IPS-20b (cell line): Measurements from ENCODE around the gene DOCK2.

Source experiments
- H3K27ac ChIP-seq: one replicate; pipeline ENCODE4 v1.5.1; 2013; ENCODE audit warnings: low read length
- H3K27me3 ChIP-seq: 2 replicates; pipeline ENCODE4 v1.6.1; 2013; ENCODE audit warnings: mild to moderate bottlenecking, low read length, inconsistent platforms; ENCODE audit not compliant: insufficient read depth
- H3K36me3 ChIP-seq: 2 replicates; pipeline ENCODE4 v1.6.1; 2013; ENCODE audit warnings: low read depth, mild to moderate bottlenecking, inconsistent platforms, low read length, moderate library complexity; ENCODE audit not compliant: insufficient read depth
- H3K4me1 ChIP-seq: 2 replicates; pipeline ENCODE4 v1.6.1; 2013; ENCODE audit warnings: mild to moderate bottlenecking, control low read depth, inconsistent platforms, low read length, moderate library complexity; ENCODE audit not compliant: insufficient read depth
- H3K4me3 ChIP-seq: 2 replicates; pipeline ENCODE4 v1.5.1; 2013; ENCODE audit warnings: mild to moderate bottlenecking, low read length, inconsistent platforms
- H3K9ac ChIP-seq: 2 replicates; pipeline ENCODE4 v1.6.1; 2013; ENCODE audit warnings: low read depth, mild to moderate bottlenecking, inconsistent platforms, low read length, moderate library complexity
- H3K9me3 ChIP-seq: 2 replicates; pipeline ENCODE4 v1.6.1; 2013; ENCODE audit warnings: mild to moderate bottlenecking, low read depth, low read length, inconsistent platforms; ENCODE audit not compliant: insufficient read depth

The DOCK2 gene

GRCh38 chr5:169646856-169647255 is 9.8 kb downstream of the DOCK2 start:
- Histone ChIP-seq H3K27me3 (no peaks in the 10 kb centered on the region), H3K9ac (no peak overlapping the region), H3K36me3 (no peaks in the 10 kb centered on the region), H3K4me3 (no peak overlapping the region), H3K9me3 (no peaks in the 10 kb centered on the region), H3K4me1 (0 out of 2 replicates have a peak, but pooled peaks cover 4% of the 10 kb centered on the region), H3K27ac (no peak overlapping the region)

GRCh38 chr5:169647566-169647965 is 10.5 kb downstream of the DOCK2 start:
- H3K4me1 ChIP-seq, result 0 out of 2 replicates have a peak, but pooled peaks cover 4% of the 10 kb centered on the region
- H3K36me3 ChIP-seq, result no peaks in the 10 kb centered on the region
- H3K27me3 ChIP-seq, result no peaks in the 10 kb centered on the region
- H3K27ac ChIP-seq, result no peak overlapping the region
- H3K4me3 ChIP-seq, result no peak overlapping the region
- no peak overlapping the region for H3K9ac ChIP-seq
- H3K9me3 ChIP-seq, result no peaks in the 10 kb centered on the region

GRCh38 chr5:169648725-169649310 is 11.7 kb downstream of the DOCK2 start:
- H3K4me1 ChIP-seq, result 0 out of 2 replicates have a peak, but pooled peaks cover 4% of the 10 kb centered on the region
- H3K9me3 ChIP-seq, result no peaks in the 10 kb centered on the region
- H3K27me3 ChIP-seq, result no peaks in the 10 kb centered on the region
- H3K27ac ChIP-seq, result no peak overlapping the region
- no peak overlapping the region for H3K4me3 ChIP-seq
- H3K36me3 ChIP-seq, result no peaks in the 10 kb centered on the region
- no peak overlapping the region for H3K9ac ChIP-seq

GRCh38 chr5:169649486-169649885 is 12.4 kb downstream of the DOCK2 start:
- Histone ChIP-seq H3K36me3 (no peaks in the 10 kb centered on the region), H3K4me3 (no peak overlapping the region)

GRCh38 chr5:169650701-169651331 is 13.7 kb downstream of the DOCK2 start:
- Histone ChIP-seq H3K9me3 (no peaks in the 10 kb centered on the region), H3K27ac (no peak overlapping the region), H3K36me3 (no peaks in the 10 kb centered on the region), H3K27me3 (no peaks in the 10 kb centered on the region), H3K4me1 (0 out of 2 replicates have a peak, but pooled peaks cover 4% of the 10 kb centered on the region), H3K9ac (no peak overlapping the region), H3K4me3 (no peak overlapping the region)

More at GRCh38 chr5:169649486-169649885, 12.4 kb downstream of the DOCK2 start:
- no peak overlapping the region for H3K9ac ChIP-seq
- 0 out of 2 replicates have a peak, but pooled peaks cover 4% of the 10 kb centered on the region for H3K4me1 ChIP-seq
- H3K27me3 ChIP-seq, result no peaks in the 10 kb centered on the region
- no peaks in the 10 kb centered on the region for H3K9me3 ChIP-seq
- H3K27ac ChIP-seq, result no peak overlapping the region

- Histone ChIP-seq H3K9ac (no peak overlapping the region), H3K4me3 (no peak overlapping the region), H3K27me3 (no peaks in the 10 kb centered on the region), H3K4me1 (0 out of 2 replicates have a peak, but pooled peaks cover 4% of the 10 kb centered on the region), H3K9me3 (no peaks in the 10 kb centered on the region), H3K36me3 (no peaks in the 10 kb centered on the region), H3K27ac (no peak overlapping the region)
These were observed 14.5 kb downstream of the DOCK2 start for GRCh38 chr5:169651526-169651925.

- no peak overlapping the region for H3K4me3 ChIP-seq
- H3K9me3 ChIP-seq, result no peaks in the 10 kb centered on the region
- H3K4me1 ChIP-seq, result 0 out of 2 replicates have a peak, but pooled peaks cover 4% of the 10 kb centered on the region
- H3K27me3 ChIP-seq, result no peaks in the 10 kb centered on the region
- H3K27ac ChIP-seq, result no peak overlapping the region
- H3K36me3 ChIP-seq, result no peaks in the 10 kb centered on the region
- no peak overlapping the region for H3K9ac ChIP-seq
These were observed 15.0 kb downstream of the DOCK2 start for GRCh38 chr5:169652057-169652456.

GRCh38 chr5:169653091-169653490 is 16.0 kb downstream of the DOCK2 start:
- H3K4me1 ChIP-seq, result 0 out of 2 replicates have a peak, but pooled peaks cover 4% of the 10 kb centered on the region
- no peak overlapping the region for H3K27ac ChIP-seq
- no peaks in the 10 kb centered on the region for H3K9me3 ChIP-seq
- H3K9ac ChIP-seq, result no peak overlapping the region
- no peaks in the 10 kb centered on the region for H3K36me3 ChIP-seq
- no peaks in the 10 kb centered on the region for H3K27me3 ChIP-seq
- no peak overlapping the region for H3K4me3 ChIP-seq

GRCh38 chr5:169655353-169655752 is 18.3 kb downstream of the DOCK2 start:
- H3K27me3 ChIP-seq, result no peaks in the 10 kb centered on the region
- H3K27ac ChIP-seq, result no peak overlapping the region
- H3K4me1 ChIP-seq, result 0 out of 2 replicates have a peak, but pooled peaks cover 4% of the 10 kb centered on the region
- H3K9ac ChIP-seq, result no peak overlapping the region
- H3K9me3 ChIP-seq, result no peaks in the 10 kb centered on the region
- no peak overlapping the region for H3K4me3 ChIP-seq
- no peaks in the 10 kb centered on the region for H3K36me3 ChIP-seq

- Histone ChIP-seq H3K9me3 (no peaks in the 10 kb centered on the region), H3K27me3 (no peaks in the 10 kb centered on the region), H3K9ac (no peak overlapping the region), H3K4me1 (0 out of 2 replicates have a peak, but pooled peaks cover 2% of the 10 kb centered on the region), H3K27ac (no peak overlapping the region), H3K4me3 (no peak overlapping the region), H3K36me3 (no peaks in the 10 kb centered on the region)
These were observed 19.2 kb downstream of the DOCK2 start for GRCh38 chr5:169656125-169656901.

GRCh38 chr5:169657127-169657526 is 20.1 kb downstream of the DOCK2 start:
- Histone ChIP-seq H3K4me1 (no peaks in the 10 kb centered on the region), H3K9me3 (no peaks in the 10 kb centered on the region), H3K9ac (no peak overlapping the region), H3K4me3 (no peak overlapping the region), H3K36me3 (no peaks in the 10 kb centered on the region), H3K27ac (no peak overlapping the region), H3K27me3 (no peaks in the 10 kb centered on the region)
